Measurements from ENCODE around the gene RASGRP1.

The RASGRP1 gene

GRCh38 chr15:38496151-38496550 lies 68.5 kb downstream of the RASGRP1 start:
- DNase-seq: no peak

DNA sequence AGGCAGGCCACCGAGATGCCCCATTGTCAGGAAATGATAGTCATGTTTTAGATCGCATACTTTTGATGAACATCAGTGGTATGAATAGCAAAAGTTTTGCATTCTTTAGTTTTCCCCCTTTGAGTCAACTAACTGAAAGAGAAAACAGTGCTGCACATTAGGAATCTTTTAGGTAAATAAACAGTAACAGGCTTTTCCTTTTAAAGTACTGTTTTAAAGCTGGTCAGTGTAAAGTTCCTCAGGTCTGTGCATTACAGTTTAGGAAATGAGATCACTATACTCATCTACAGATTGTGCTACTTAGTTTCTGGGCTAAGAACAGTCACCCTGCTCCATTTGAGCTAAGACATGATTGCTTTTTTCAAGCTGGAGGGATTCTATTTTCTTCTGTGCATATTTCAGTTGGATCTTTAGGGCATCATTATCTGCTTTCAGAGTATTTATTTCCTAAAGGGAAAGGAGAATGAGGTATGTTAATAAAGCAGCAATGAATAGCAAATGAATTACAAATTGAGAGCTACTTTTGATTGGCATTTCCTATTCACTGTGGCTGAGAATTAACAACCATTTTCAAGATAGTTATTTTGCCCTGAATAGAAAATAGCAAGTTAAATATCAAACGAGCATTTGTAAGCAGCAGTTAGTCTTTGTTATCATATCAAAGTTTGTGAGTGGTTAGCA lies 74.2 kb downstream of the RASGRP1 start:
- no peak for DNase-seq

DNA sequence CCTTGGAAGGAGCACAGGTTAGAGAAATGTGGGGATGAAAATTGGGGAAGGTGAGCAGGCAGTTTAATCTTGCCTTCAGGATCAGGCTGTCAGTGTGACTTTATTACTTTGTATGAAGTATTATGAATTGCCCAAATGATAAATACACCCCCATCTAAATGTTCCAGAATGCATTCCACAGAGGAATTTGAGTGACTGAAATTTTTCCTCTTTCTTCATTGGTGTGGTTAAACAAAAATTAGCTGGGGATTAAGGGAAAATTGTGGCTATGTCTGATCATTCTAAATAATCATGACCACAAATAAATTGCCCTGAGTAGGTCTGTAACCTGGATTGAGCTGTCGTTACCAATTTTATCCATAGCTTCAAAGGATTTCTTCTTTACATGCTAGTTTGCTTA lies 77.2 kb downstream of the RASGRP1 start:
- no peak for DNase-seq

DNA sequence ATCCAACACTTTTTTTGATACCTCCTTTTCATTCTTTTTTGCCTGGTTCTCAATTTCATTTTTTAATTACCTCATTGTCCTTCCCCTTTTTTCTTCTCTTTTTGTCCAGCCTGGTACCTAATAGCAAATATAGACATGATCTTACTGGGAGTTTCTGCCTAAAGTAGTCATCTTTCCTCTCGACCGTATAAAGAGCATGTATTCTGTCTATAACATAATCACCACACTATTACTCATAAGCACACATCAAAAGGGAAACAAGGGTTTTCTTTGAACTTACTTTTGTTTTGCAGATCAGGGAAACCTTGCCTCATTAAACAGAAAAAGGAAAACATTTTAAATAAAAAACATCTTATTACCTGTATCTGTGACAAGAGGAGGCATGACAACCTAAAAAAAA lies 77.7 kb downstream of the RASGRP1 start:
- no peak for DNase-seq

- no peak for DNase-seq
Observed at GRCh38 chr15:38482572-38482971, 82.0 kb downstream of the RASGRP1 start.

DNA sequence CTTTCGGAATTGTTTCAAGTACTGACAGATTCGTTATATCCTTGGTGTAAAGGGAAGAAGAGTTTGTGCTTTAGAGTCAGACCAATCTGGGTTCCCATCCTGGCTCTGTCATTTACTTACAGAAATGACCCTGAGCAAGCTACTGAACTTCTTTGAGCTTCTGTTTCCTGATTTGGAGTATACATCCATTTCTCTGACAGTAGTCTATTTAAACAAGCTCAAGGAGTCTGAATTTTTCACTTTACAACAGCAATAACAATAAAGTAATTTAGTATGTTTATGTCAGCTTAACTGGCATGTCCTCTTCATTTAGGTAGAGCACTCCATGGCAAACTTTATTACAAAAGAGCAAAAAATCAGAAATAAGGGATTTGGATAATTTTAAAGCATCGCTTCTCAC lies 82.9 kb downstream of the RASGRP1 start:
- DNase-seq: no peak

GRCh38 chr15:38481113-38481512 lies 83.5 kb downstream of the RASGRP1 start:
- no peak for DNase-seq

DNA sequence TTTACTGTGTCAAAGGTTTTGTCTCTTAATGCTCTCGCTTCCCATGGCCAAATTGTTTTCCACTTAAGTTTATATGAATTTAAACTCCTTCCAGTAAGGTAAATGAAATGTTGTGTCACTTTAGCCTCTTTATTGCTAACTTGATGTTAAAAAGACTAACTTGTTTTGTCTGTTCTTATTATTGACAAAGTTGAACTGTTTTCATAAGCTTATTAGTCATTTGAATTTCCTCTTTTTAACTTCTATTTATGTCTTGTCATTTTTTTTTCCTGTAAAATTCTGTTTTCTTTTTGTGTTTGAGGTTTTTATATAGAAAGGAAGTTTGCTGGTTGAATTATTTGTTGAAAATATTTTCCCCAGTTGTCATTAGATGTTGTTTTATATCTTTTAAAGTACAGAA lies 84.9 kb downstream of the RASGRP1 start:
- no peak for DNase-seq

- DNase-seq: no peak
Observed at GRCh38 chr15:38479266-38479665, 85.3 kb downstream of the RASGRP1 start.

DNA sequence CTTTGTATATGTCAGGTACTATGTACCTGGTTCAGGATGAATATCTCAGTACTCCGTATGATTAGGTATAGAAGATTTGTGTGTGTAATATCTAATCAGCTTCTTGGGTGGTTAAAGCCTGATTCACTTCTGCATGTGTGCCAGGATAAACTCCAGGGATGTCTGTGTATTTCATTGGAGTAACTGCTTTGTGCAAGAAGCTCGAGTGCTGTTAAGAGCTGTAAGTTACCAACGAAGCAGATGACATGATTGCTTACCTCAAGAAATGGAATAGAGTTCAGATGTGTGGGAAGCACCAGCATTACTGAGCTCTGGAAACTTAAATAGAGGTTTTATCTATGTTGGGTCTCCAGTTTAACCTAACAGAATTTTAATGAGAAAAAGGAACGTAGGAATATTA lies 87.0 kb downstream of the RASGRP1 start:
- no peak for DNase-seq

DNA sequence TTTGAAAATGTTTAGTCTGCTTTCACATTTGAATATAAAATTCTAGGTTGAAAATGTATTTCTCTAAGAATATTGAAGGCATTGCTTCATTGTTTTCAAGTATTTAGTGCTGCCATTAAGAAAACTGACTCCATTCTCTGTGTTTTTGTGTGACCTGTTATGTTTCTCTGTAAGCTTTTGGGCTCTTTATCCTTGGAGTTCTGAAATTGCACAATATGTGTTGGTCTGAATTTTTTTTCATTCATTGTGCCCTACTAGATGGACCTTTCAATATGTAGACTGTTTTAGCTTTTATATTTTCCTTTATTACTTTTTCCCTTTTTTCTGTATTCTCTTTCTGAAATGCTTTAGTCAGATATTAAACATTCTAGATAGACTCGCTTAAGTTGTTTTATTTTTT lies 88.5 kb downstream of the RASGRP1 start:
- DNase-seq: no peak

- no peak for DNase-seq
Observed at GRCh38 chr15:38475361-38475760, 89.3 kb downstream of the RASGRP1 start.

DNA sequence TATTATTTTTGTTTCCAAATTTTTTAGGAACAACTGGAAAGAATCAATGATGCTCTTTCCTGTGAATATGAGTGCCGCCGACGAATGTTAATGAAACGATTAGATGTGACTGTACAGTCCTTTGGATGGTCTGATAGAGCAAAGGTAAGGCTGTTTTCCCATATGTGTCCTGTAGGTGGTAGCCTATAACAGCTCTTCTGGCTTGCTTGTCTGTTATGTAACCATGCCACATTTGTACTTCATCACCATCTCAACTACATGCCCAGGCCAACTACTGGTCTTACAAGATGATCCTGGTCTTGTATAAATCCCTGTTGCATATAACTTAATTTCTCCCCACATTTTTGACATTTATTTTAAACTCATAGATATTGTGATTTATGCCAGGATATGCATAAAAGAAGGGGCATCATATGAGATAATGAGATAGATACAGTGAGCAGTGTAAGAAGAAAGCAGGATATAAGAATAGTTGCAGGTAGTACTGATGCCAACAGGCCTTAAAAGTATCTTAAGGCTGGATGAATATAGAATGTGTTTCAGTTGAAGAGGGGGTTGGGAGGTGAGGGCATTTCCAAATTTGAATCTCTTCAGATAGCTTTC lies 90.4 kb downstream of the RASGRP1 start:
- no peak for DNase-seq

GRCh38 chr15:38471974-38472373 lies 92.6 kb downstream of the RASGRP1 start:
- DNase-seq: no peak

GRCh38 chr15:38470816-38471215 lies 93.8 kb downstream of the RASGRP1 start:
- DNase-seq: no peak

GRCh38 chr15:38464675-38465074 lies 99.9 kb downstream of the RASGRP1 start:
- no peak for DNase-seq

DNA sequence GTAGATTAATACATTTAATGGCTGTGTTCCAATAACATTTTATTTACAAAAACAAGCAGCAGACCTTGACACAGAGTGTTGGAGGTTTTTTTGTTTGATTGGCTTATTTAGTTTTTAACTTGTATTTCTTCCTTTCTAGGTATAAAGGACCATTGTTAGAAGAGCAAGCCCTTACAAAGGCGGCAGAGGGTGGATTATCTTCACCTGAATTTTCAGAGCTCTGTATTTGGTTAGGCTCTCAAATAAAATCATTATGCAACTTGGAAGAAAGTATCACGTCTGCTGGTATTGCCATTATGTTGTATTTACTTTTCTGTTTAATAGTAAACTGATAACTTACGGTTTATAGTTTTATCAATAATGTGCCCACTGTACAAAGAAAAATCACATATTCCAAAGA lies 100.7 kb downstream of the RASGRP1 start:
- DNase-seq: no peak

DNA sequence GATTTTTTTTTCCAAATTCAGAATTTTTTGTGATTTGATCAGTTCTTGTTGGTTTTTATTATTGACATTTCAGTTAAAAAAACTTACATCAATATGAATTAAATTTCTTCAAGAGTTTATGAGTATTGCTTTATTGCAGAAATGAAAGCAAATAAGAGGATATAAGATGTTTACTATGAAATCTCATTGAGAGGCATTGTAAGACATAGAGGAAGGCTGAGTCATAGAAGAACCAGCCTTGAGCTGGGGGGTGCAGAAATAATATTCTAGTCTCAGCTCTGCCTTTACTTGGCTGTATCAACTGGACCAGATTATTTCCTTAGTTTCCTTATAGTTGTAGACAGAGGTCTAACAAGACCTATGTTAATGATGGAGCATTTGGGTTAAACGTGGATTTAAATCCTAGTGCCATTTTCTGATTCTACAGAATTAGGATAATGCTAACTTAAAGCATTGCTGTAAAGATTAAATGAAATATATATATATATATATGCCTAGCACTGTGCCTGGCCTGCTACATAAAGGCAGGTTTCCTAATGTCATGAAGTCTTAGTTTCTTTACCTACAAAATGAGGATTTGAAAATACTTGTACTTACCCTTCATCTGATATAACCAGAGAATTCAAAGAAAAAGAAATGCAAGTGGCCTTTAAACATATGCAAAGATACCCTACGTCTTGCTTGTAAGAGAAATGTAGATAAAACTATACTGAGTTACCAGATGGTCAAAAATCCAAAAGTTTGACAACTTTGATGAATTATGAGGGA lies 103.4 kb downstream of the RASGRP1 start:
- DNase-seq: no peak

DNA sequence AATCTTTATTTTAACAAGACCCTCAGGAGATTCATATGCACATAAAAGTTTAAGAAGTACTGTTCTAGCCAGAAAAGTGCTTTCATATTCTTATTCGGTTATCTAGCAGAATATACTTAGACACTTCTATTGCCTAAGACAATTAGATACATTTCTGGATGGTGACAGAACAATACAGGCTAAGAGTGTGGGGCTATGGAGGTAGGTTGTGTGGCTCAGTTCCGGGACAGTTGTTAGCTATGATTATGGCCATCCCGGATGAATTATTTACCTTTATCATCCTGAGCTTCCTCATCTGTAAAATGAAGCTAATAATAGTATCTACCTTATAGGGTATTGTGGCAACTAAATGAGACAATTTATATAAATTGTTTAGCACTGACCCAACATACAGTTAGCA lies 104.1 kb downstream of the RASGRP1 start:
- DNase-seq: no peak

GRCh38 chr15:38459480-38459879 lies 105.1 kb downstream of the RASGRP1 start:
- no peak for DNase-seq

- no peak for DNase-seq
Observed at GRCh38 chr15:38458646-38459045, 106.0 kb downstream of the RASGRP1 start.

- no peak for DNase-seq
Observed at GRCh38 chr15:38455092-38455491, 109.5 kb downstream of the RASGRP1 start.

GRCh38 chr15:38454696-38455090 lies 109.9 kb downstream of the RASGRP1 start:
- DNase-seq: no peak

GRCh38 chr15:38453971-38454695 lies 110.5 kb downstream of the RASGRP1 start, which contains the start of gene FAM98B:
TSS of gene FAM98B (plus strand) at chr15:38454127. CDS start at chr15:38454162, 35 bp downstream.
- no peak for DNase-seq
